Esophagus muscularis mucosa (tissue), 4 donors: Measurements from ENCODE around the gene PIGU. TPM values are rescaled to one million over a fixed set of nuclear protein-coding genes. Genes with fewer than 3 reads are reported as not detected.

Source experiments
- DNase-seq: peaks from one replicate; pipeline ENCODE4 v3.0.0-alpha.2; 2017; ENCODE audit errors: extremely low spot score
- H3K27ac ChIP-seq, 4 donors: fragments of 200-600 bp; sonication (generic); replicated peaks in 1 of 4; 1 replicate in 3 of 4; 2 replicates in 1 of 4; pipeline ENCODE4 v1.5.1; 2016 to 2019; ENCODE audit warnings: mild to moderate bottlenecking in 1 of 4
- H3K27me3 ChIP-seq, 4 donors: fragments of 200-600 bp; sonication (generic); one replicate each; pipeline versions ENCODE4 v1.5.1 to v1.6.0; 2016 to 2019
- H3K36me3 ChIP-seq, 4 donors: fragments of 200-600 bp; sonication (generic); one replicate each; pipeline ENCODE4 v1.5.1; 2016 to 2019
- H3K4me1 ChIP-seq, 4 donors: fragments of 200-600 bp; sonication (generic); one replicate each; pipeline ENCODE4 v1.5.1; 2016 to 2019
- H3K4me3 ChIP-seq, 4 donors: fragments of 200-600 bp; sonication (generic); 1 replicate in 2 of 4; 2 replicates in 2 of 4; pipeline ENCODE4 v1.5.1; 2016 to 2019; ENCODE audit warnings: mild to moderate bottlenecking in 4 of 4, moderate library complexity in 1 of 4
- H3K9me3 ChIP-seq, 4 donors: fragments of 200-600 bp; sonication (generic); 1 replicate in 3 of 4; 2 replicates in 1 of 4; pipeline ENCODE4 v1.5.1; 2016 to 2019
- CTCF ChIP-seq, 3 experiments: fragments of 200-600 bp in 2 of 3; fragments of 450-650 bp in 1 of 3; sonication (generic) in 2 of 3; IDR thresholded peaks; one replicate each; pipeline ENCODE4 v1.5.1; 2017 to 2019; ENCODE audit warnings: antibody characterized with exemption in 3 of 3, mild to moderate bottlenecking in 2 of 3, moderate library complexity in 1 of 3
- EP300 ChIP-seq: sonication (generic); formaldehyde crosslinking; IDR thresholded peaks from one replicate; pipeline ENCODE4 v1.6.1; 2017; ENCODE audit warnings: antibody characterized with exemption
- POLR2A ChIP-seq: fragments of 450-650 bp; IDR thresholded peaks from one replicate; pipeline ENCODE4 v1.6.1; 2017; ENCODE audit warnings: antibody characterized with exemption, moderate library complexity, mild to moderate bottlenecking, low read depth
- POLR2AphosphoS5 ChIP-seq, 2 donors: sonication (generic); formaldehyde crosslinking; IDR thresholded peaks; one replicate each; pipeline ENCODE4 v1.6.1; 2017; ENCODE audit warnings: antibody characterized with exemption in 2 of 2
- WGBS: methylation state at CpG from one replicate; pipeline ENCODE4 v1.1.5; 2018; 5-methylcytosine and 5-hydroxymethylcytosine counted together
- intact Hi-C: fragments of 100-400 bp; cut with DNase I; formaldehyde crosslinking; loops from one replicate; pipeline ENCODE4 v1.15.1; 2023
- total RNA-seq, 4 donors: library from RNA; depleted of rRNA; stranded (reverse); fragments of >200 nt; gene quantifications; one replicate each; pipeline versions ENCODE4 v1.1.0 to v1.2.1, GENCODE V29; 2016

PIGU gene
- total RNA-seq, 4 donors from 2014 or later: 9.1 to 10.8 (median 9.5) TPM

- Histone ChIP-seq H3K36me3 (peaks cover 0 to 45% (median 20%) of the 10 kb centered on the region in 4 donors), H3K4me3 (no peak overlapping the region), H3K4me1 (peaks cover 22 to 43% (median 31%) of the 10 kb centered on the region in 4 donors), H3K27ac (peak overlapping the region in 1 of 4 donors; percentile 1), H3K27me3 (no peaks in the 10 kb centered on the region), H3K9me3 (no peaks in the 10 kb centered on the region)
- peak; percentile 74 for DNase-seq
- WGBS: 92% methylated on average over 7 of the region's 7 CpGs
- TF ChIP-seq POLR2A (no peak), POLR2AphosphoS5 (IDR thresholded peaks at IDR 0.05) (no peak)
- intact Hi-C loops: loop anchor here (2.0 to 5.0 kb wide), 2 partner anchors 127 to 189 kb away; no protein-coding TSS in a partner anchor
Measured at GRCh38 chr20:34579979-34580940, 96.6 kb downstream of the PIGU start.

GRCh38 chr20:34579191-34579978 lies 97.5 kb downstream of the PIGU start:
- peak overlapping the region in 2 of 4 donors; percentile 10 to 37 for H3K27ac ChIP-seq
- DNase-seq: peak; percentile 90
- no peak overlapping the region for H3K4me3 ChIP-seq
- TF ChIP-seq POLR2AphosphoS5 (IDR thresholded peaks at IDR 0.05): peak in 1 of 2 donors; percentile 54
- TF ChIP-seq CTCF (IDR thresholded peaks at IDR 0.05): peak; percentile 61 to 79 (median 62)
- TF ChIP-seq POLR2A: no peak
- TF ChIP-seq EP300: no peak
- no peaks in the 10 kb centered on the region for H3K9me3 ChIP-seq
- H3K4me1 ChIP-seq: peaks cover 22 to 43% (median 31%) of the 10 kb centered on the region in 4 donors
- H3K36me3 ChIP-seq: peaks cover 5 to 45% (median 20%) of the 10 kb centered on the region in 4 donors
- WGBS: 52% methylated on average over 11 of the region's 11 CpGs
- H3K27me3 ChIP-seq: no peaks in the 10 kb centered on the region
- intact Hi-C loops: loop anchor here (2.0 to 5.0 kb wide), 2 partner anchors 128 to 189 kb away; no protein-coding TSS in a partner anchor

- Histone ChIP-seq H3K36me3 (peaks cover 5 to 46% (median 23%) of the 10 kb centered on the region in 4 donors), H3K4me3 (no peak overlapping the region), H3K4me1 (peaks cover 22 to 43% (median 31%) of the 10 kb centered on the region in 4 donors), H3K27me3 (no peaks in the 10 kb centered on the region), H3K27ac (peak overlapping the region in 3 of 4 donors; percentile 1 to 37 (median 25)), H3K9me3 (no peaks in the 10 kb centered on the region)
- TF ChIP-seq POLR2A: no peak
- no peak for TF ChIP-seq EP300
- no peak for TF ChIP-seq CTCF (IDR thresholded peaks at IDR 0.05)
- TF ChIP-seq POLR2AphosphoS5 (IDR thresholded peaks at IDR 0.05): no peak
- peak; percentile 62 for DNase-seq
- WGBS: 83% methylated on average over 6 of the region's 6 CpGs
- intact Hi-C loops: loop anchor here (2.0 to 5.0 kb wide), 2 partner anchors 129 to 190 kb away; no protein-coding TSS in a partner anchor
Measured at GRCh38 chr20:34578521-34578920, 98.4 kb downstream of the PIGU start.

- peaks cover 20 to 39% (median 31%) of the 10 kb centered on the region in 4 donors for H3K4me1 ChIP-seq
- no peak for DNase-seq
- H3K27ac ChIP-seq: peak overlapping the region in 3 of 4 donors; percentile 1 to 37 (median 25)
Measured at GRCh38 chr20:34578025-34578424, 98.9 kb downstream of the PIGU start.

More at GRCh38 chr20:34578025-34578424, 98.9 kb downstream of the PIGU start:
- TF ChIP-seq CTCF (IDR thresholded peaks at IDR 0.05) (no peak), EP300 (no peak), POLR2AphosphoS5 (IDR thresholded peaks at IDR 0.05) (no peak), POLR2A (no peak)
- H3K36me3 ChIP-seq: peaks cover 5 to 46% (median 25%) of the 10 kb centered on the region in 4 donors
- no peaks in the 10 kb centered on the region for H3K27me3 ChIP-seq
- no peaks in the 10 kb centered on the region for H3K9me3 ChIP-seq
- intact Hi-C loops: loop anchor here (2.0 to 5.0 kb wide), 2 partner anchors 129 to 191 kb away; no protein-coding TSS in a partner anchor
- no peak overlapping the region for H3K4me3 ChIP-seq
- WGBS: 63% methylated on average over 2 of the region's 2 CpGs
